Measurements from ENCODE around the gene GJB5.

The GJB5 gene

GRCh38 chr1:34754964-34755637 is at the start of gene GJB5:
GJB5 (plus strand) TSS chr1:34755047; CDS start chr1:34757331, 2,284 bp downstream.
- no peak within 1 kb of the TSS for H3K27ac ChIP-seq
- TF ChIP-seq, protein P1, sequence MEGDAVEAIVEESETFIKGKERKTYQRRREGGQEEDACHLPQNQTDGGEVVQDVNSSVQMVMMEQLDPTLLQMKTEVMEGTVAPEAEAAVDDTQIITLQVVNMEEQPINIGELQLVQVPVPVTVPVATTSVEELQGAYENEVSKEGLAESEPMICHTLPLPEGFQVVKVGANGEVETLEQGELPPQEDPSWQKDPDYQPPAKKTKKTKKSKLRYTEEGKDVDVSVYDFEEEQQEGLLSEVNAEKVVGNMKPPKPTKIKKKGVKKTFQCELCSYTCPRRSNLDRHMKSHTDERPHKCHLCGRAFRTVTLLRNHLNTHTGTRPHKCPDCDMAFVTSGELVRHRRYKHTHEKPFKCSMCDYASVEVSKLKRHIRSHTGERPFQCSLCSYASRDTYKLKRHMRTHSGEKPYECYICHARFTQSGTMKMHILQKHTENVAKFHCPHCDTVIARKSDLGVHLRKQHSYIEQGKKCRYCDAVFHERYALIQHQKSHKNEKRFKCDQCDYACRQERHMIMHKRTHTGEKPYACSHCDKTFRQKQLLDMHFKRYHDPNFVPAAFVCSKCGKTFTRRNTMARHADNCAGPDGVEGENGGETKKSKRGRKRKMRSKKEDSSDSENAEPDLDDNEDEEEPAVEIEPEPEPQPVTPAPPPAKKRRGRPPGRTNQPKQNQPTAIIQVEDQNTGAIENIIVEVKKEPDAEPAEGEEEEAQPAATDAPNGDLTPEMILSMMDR (conservative IDR thresholded peaks at IDR 0.05) = no peak

DNA sequence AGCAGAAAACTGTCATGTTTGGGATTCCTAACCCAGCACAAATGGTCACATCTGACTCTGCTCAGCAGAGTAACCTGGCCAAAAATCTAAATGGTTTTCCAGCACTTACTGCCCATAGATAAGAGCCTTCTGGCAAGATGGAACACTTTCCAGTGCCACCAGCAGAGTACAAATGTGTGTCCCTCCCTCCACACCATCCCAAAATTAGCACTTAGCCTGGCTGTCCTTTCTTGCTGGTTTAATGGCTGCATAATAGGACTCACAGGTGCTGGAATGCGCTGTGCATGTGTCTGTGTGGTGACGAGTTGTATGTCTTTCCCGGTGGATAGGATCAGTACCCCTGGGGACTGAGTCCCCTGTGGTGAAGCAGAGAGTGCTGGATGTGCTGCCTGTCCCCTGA is 49.8 kb upstream of the GJB5 start:
- TF ChIP-seq, protein P1 (conservative IDR thresholded peaks at IDR 0.05) = no peak
- H3K27ac ChIP-seq = no peak overlapping the region

- no peak overlapping the region for H3K27ac ChIP-seq
- TF ChIP-seq, protein P1 (conservative IDR thresholded peaks at IDR 0.05) = no peak
Measured at GRCh38 chr1:34708106-34708505, 46.7 kb upstream of the GJB5 start.

DNA sequence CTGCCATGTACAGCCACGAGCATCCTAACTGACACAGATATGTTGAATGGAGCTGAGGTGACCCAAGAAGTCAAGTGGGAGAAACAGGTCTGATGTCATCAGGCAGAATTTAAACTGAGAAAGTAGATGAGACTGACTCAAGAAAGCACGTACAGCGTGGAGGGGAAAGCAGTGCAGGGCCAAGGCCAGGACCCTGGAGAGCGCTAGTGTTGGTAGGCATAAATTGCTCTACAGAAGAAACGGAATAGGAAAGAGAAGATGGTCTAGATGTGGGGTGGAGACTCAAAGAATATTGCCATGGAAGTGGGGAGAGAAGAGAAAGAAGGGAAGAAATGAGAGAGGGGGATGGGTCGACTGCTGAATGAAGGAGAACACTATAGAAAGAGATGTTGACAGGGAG is 45.3 kb upstream of the GJB5 start:
- TF ChIP-seq, protein P1 (conservative IDR thresholded peaks at IDR 0.05) = no peak
- no peak overlapping the region for H3K27ac ChIP-seq

DNA sequence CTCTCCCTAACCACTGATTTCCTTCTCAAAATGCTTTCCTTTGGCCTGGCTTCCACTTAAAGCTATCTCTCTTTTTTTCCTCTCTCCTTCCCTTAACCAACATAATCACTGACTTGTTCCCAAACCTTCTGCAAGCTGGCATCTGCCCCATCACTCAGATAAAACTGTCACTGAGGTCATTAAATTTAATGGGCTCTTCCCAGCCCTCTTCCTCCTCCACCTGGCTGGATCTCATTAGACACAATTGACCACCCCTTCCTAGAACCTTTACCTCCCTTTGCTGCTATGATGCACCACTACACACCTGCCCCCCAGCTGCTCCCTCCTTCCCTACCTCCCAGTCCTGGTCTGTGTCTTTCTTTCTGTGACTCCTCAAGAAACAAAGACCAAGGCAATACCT is 44.0 kb upstream of the GJB5 start:
- TF ChIP-seq, protein P1 (conservative IDR thresholded peaks at IDR 0.05) = no peak
- no peak overlapping the region for H3K27ac ChIP-seq

GRCh38 chr1:34711485-34711884 is 43.4 kb upstream of the GJB5 start:
- TF ChIP-seq, protein P1 (conservative IDR thresholded peaks at IDR 0.05) = no peak
- no peak overlapping the region for H3K27ac ChIP-seq

DNA sequence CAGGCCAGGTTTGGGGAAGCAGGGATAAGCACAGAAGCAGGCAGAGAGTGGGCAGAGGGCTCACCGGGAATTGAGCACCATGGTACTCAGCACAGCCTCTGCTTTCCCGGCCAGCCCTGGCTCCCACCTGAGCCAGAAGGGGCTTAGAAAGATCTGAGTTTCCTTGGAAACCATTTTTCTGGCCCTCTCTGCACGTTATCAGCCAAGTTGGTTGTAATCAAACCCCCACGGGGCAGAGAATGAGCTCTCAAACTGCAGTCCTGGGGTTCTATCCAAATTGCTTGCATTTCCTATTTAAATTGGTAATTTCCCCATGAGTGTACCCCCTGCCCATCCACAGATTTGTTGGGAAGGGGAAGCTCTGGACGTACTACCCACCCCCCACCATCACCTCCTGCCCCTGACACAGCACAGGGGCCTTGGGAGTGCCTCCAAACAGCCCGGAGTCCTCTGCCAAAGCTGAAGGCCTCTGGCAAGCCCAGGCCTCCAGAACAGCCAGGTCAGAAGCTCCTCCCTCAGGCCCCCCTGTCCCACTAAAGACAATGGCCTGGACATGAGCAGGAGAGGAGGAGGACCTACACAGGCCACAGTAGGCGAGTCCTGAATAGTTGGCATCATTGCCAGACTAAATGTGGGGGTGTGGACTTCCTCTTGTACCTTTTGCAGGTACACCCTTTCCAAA is 42.7 kb upstream of the GJB5 start:
- TF ChIP-seq, protein P1 (conservative IDR thresholded peaks at IDR 0.05) = no peak
- no peak overlapping the region for H3K27ac ChIP-seq

Measured in VCaP (cell line).